Cardiac muscle cell (in vitro differentiated cells and primary cell): ENCODE data around the gene MTFR1L. TPM values are rescaled to one million over a fixed set of nuclear protein-coding genes. Genes with fewer than 3 reads are reported as not detected.

ENCODE experiments used
- DNase-seq, 2 donors: peaks; one replicate each; pipeline versions ENCODE4 v3.0.0 to v3.0.0-alpha.2; 2010 to 2017; ENCODE audit warnings: low read depth in 1 of 2, low spot score in 1 of 2
- H3K27ac ChIP-seq: fragments of 200-600 bp; sonication (generic); 2 replicates; pipeline ENCODE4 v1.5.1; 2016
- H3K27me3 ChIP-seq: fragments of 200-600 bp; sonication (generic); 2 replicates; pipeline ENCODE4 v1.6.0; 2016; ENCODE audit warnings: control low read depth
- H3K36me3 ChIP-seq: fragments of 200-600 bp; sonication (generic); 2 replicates; pipeline ENCODE4 v1.5.1; 2016; ENCODE audit warnings: control low read depth
- H3K4me1 ChIP-seq: fragments of 200-600 bp; sonication (generic); 2 replicates; pipeline ENCODE4 v1.8.1; 2017; ENCODE audit warnings: low read depth, mild to moderate bottlenecking, mixed run types
- H3K4me3 ChIP-seq: fragments of 200-600 bp; sonication (generic); 2 replicates; pipeline ENCODE4 v1.5.1; 2016; ENCODE audit warnings: mild to moderate bottlenecking
- H3K9me3 ChIP-seq: fragments of 200-600 bp; sonication (generic); 2 replicates; pipeline ENCODE4 v1.5.1; 2017; ENCODE audit warnings: low read depth, mild to moderate bottlenecking, control low read depth
- CTCF ChIP-seq: IDR thresholded peaks from 2 replicates; pipeline ENCODE4 v1.5.1; 2012; ENCODE audit warnings: low read depth, mild to moderate bottlenecking, low read length
- polyA plus RNA-seq: library from polyadenylated mRNA; unstranded; fragments of >200 nt; fragmentation: Nextera tagmentation; extraction: Ambion mirVana; gene quantifications from 2 replicates; pipeline ENCODE4 v1.2.1, GENCODE V29; 2016
- total RNA-seq: library from RNA; depleted of rRNA; stranded (reverse); fragments of >200 nt; gene quantifications from 2 replicates; pipeline ENCODE4 v1.2.3, GENCODE V29; 2016

MTFR1L gene
- total and polyA plus RNA-seq, 2 experiments from 2014 or later: 158 to 266 TPM

- H3K4me3 ChIP-seq: no peak overlapping the region
- H3K36me3 ChIP-seq: no peaks in the 10 kb centered on the region
- no peaks in the 10 kb centered on the region for H3K27me3 ChIP-seq
- no peak for DNase-seq
- H3K27ac ChIP-seq: peak overlapping the region; percentile 42
- peaks cover 23% of the 10 kb centered on the region for H3K4me1 ChIP-seq
- no peaks in the 10 kb centered on the region for H3K9me3 ChIP-seq
- no peak for TF ChIP-seq CTCF
Observed at GRCh38 chr1:25871086-25871703, 51.4 kb downstream of the MTFR1L start.

- H3K4me1 ChIP-seq: peaks cover 24% of the 10 kb centered on the region
- H3K9me3 ChIP-seq: no peaks in the 10 kb centered on the region
- no peak overlapping the region for H3K27ac ChIP-seq
- DNase-seq: no peak
- no peaks in the 10 kb centered on the region for H3K27me3 ChIP-seq
- TF ChIP-seq CTCF: no peak
- no peaks in the 10 kb centered on the region for H3K36me3 ChIP-seq
- H3K4me3 ChIP-seq: no peak overlapping the region
Observed at GRCh38 chr1:25871704-25872494, 52.1 kb downstream of the MTFR1L start.

- H3K36me3 ChIP-seq: no peaks in the 10 kb centered on the region
- peaks cover 24% of the 10 kb centered on the region for H3K4me1 ChIP-seq
- no peaks in the 10 kb centered on the region for H3K9me3 ChIP-seq
- TF ChIP-seq CTCF: no peak
- H3K4me3 ChIP-seq: no peak overlapping the region
- DNase-seq: no peak
- H3K27ac ChIP-seq: no peak overlapping the region
- H3K27me3 ChIP-seq: no peaks in the 10 kb centered on the region
Observed at GRCh38 chr1:25872713-25873112, 53.0 kb downstream of the MTFR1L start.

GRCh38 chr1:25873120-25873519, 53.4 kb downstream of the MTFR1L start:
- Histone ChIP-seq H3K36me3 (no peaks in the 10 kb centered on the region), H3K9me3 (no peaks in the 10 kb centered on the region), H3K4me3 (no peak overlapping the region), H3K4me1 (peaks cover 24% of the 10 kb centered on the region), H3K27ac (no peak overlapping the region), H3K27me3 (no peaks in the 10 kb centered on the region)
- DNase-seq: no peak
- no peak for TF ChIP-seq CTCF

- H3K27me3 ChIP-seq: no peaks in the 10 kb centered on the region
- TF ChIP-seq CTCF: no peak
- H3K36me3 ChIP-seq: no peaks in the 10 kb centered on the region
- peak overlapping the region; percentile 93 for H3K27ac ChIP-seq
- H3K9me3 ChIP-seq: no peaks in the 10 kb centered on the region
- peaks cover 26% of the 10 kb centered on the region for H3K4me1 ChIP-seq
- H3K4me3 ChIP-seq: no peak overlapping the region
- no peak for DNase-seq
Observed at GRCh38 chr1:25874209-25874608, 54.5 kb downstream of the MTFR1L start.
